HG03139 (cell line): ENCODE data around the gene PARP2.

Experiments used
- ATAC-seq: cut with Tn5 transposase; IDR thresholded peaks from one replicate; pipeline ENCODE4 v1.9.1; 2021; ENCODE audit not compliant: unreplicated experiment

Gene PARP2

GRCh38 chr14:20400589-20400964 lies 57.1 kb downstream of the PARP2 start:
- no peak for ATAC-seq

- no peak for ATAC-seq
Measured at GRCh38 chr14:20400965-20401593, 57.6 kb downstream of the PARP2 start.

- ATAC-seq = no peak
Measured at GRCh38 chr14:20403521-20403920, 60.1 kb downstream of the PARP2 start.
